H4 (cell line): ENCODE measurements around the gene ZNF331. TPM values are rescaled to one million over a fixed set of nuclear protein-coding genes. Genes with fewer than 3 reads are reported as not detected.

ENCODE experiments used
- DNase-seq: peaks from one replicate; pipeline ENCODE4 v3.0.0-alpha.2; 2015; ENCODE audit warnings: low spot score
- total RNA-seq: library from RNA; depleted of rRNA; stranded (reverse); fragments of >200 nt; shearing (Covaris generic); gene quantifications from 2 replicates; pipeline ENCODE4 v1.2.3, GENCODE V29; 2014; rRNA removed

The ZNF331 gene
- total RNA-seq, 1 experiment from 2014 or later, result 6.6 TPM

- DNase-seq, result no peak
Observed at GRCh38 chr19:53626976-53627375, 89.0 kb downstream of the ZNF331 start.

Other genes starting within 250 kb of the ZNF331 start
- gene ZNF845, start 204.4 kb upstream of the ZNF331 start, total RNA-seq, result 6.8 and 7.9 TPM in 2 replicates
- gene ZNF525, start 172.4 kb upstream of the ZNF331 start, total RNA-seq, result 1.5 and 1.6 TPM in 2 replicates
- 5.3 and 6.7 TPM in 2 replicates for gene ZNF765, start 143.0 kb upstream of the ZNF331 start, total RNA-seq
- gene ZNF761, start 106.2 kb upstream of the ZNF331 start, total RNA-seq, result 7.8 and 12.6 TPM in 2 replicates
- gene ZNF813, start 70.4 kb upstream of the ZNF331 start, total RNA-seq, result 3.0 and 3.4 TPM in 2 replicates
- not detected in 2 replicates for gene DPRX, start 93.9 kb downstream of the ZNF331 start, total RNA-seq